Measurements from ENCODE around the gene ALOXE3. TPM values are rescaled to one million over a fixed set of nuclear protein-coding genes. Genes with fewer than 3 reads are reported as not detected.

The ALOXE3 gene
- total RNA-seq, 4 donors from 2014 or later, result not detected

GRCh38 chr17:8131844-8132441 lies 13.6 kb upstream of the ALOXE3 start:
- TF ChIP-seq, protein P1, sequence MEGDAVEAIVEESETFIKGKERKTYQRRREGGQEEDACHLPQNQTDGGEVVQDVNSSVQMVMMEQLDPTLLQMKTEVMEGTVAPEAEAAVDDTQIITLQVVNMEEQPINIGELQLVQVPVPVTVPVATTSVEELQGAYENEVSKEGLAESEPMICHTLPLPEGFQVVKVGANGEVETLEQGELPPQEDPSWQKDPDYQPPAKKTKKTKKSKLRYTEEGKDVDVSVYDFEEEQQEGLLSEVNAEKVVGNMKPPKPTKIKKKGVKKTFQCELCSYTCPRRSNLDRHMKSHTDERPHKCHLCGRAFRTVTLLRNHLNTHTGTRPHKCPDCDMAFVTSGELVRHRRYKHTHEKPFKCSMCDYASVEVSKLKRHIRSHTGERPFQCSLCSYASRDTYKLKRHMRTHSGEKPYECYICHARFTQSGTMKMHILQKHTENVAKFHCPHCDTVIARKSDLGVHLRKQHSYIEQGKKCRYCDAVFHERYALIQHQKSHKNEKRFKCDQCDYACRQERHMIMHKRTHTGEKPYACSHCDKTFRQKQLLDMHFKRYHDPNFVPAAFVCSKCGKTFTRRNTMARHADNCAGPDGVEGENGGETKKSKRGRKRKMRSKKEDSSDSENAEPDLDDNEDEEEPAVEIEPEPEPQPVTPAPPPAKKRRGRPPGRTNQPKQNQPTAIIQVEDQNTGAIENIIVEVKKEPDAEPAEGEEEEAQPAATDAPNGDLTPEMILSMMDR (IDR thresholded peaks at IDR 0.05; ENCODE audit: low read depth), result no peak

DNA sequence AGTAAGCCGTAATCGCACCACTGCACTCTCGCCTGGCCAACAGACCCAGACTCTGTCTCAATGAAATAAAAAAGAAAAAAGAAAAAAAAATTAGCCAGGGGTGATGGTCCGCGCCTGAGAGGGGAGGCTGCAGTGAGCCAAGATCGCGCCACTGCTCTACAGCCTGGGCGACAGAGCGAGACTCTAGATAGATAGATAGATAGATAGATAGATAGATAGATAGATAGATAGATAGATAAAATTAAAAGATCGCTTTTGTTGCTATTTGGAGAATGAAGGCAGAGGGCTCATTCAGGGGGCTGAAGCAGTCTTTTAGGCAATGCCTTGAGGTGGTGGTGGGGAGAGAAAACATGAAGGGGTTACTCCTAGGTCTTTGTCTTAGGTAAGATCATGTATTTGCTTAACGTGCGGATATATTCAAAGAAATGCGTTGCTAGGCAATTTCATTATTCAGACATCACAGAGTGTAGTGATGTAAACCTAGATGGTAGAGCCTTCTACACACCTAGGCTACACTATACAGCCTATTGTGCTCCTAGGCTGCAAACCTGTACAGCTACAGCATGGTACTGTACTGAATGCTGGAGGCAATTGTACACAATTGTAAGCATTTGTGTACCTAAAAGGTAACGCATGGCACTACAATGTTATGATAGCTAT lies 9.9 kb upstream of the ALOXE3 start:
- TF ChIP-seq, protein P1 (IDR thresholded peaks at IDR 0.05; ENCODE audit: low read depth), result no peak

DNA sequence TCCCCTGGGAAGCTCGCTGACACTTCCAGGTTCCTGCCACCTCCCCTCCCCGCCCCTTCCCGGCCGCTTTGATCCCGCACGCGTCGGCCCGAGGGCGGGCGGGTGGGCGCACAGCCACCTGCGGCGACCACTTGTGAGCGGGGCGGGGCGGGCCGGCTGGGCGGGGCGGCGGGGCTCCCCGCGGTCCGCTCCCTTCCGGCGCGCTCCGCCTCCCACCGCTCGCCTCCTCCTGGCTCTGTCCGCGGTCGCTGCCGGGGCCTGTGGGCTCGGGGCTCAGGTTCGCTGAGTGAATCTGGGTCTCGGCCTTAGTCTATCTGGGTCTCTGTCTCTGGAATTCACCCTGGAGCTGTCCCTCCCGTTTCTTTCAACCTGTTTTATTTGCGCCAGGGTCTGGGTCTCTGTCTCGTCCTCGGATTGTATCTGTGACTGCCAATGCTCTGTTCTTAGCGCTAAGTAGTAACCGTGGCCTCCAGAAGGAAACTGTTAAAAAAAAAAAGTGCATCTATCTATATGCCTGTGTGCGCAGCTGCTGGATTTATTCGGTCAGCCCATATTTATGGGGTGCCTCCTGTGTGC lies 8.3 kb upstream of the ALOXE3 start:
- TF ChIP-seq, protein P1 (IDR thresholded peaks at IDR 0.05; ENCODE audit: low read depth), result no peak

GRCh38 chr17:8125947-8126490 lies 7.7 kb upstream of the ALOXE3 start:
- TF ChIP-seq, protein P1 (IDR thresholded peaks at IDR 0.05; ENCODE audit: low read depth), result no peak

GRCh38 chr17:8125154-8125946 lies 7.0 kb upstream of the ALOXE3 start:
- TF ChIP-seq, protein P1 (IDR thresholded peaks at IDR 0.05; ENCODE audit: low read depth), result no peak

DNA sequence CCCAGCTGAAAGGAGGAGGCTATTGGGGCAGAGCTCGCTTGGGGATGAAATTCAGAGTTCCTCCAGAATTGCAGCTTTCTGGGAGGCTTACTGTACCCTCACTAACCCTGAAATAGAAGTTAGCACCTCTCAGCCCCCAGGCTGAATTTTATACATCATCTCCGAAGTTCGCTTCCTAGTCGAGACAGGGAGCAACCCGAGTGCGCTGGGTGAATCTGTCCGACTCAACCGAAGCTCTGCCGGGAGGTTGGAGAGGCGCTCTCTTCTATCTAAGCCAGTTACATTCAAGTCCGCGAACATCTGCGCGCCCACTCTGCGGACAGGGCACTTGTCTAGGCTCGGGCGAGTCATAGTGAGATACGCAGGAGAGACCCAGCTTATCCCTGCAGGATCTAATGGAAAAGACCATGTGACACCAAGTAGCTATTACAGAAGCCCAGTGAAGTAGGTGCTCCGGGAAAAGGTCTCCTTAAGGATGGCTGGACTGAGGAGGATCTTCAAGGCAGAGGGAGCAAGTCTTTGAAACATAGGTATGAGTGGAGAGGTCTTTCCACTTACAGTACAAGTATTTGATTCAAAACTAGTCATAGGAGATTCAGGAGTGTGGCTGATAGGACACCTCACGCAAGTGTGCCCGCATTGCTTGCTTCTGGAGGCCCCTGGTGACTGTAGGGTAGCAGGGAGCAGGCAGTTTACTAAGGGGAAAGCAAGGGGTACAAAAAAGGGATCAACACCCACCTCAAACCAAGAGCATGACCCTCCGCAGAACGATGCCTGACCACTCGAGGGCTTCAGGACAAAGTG lies 6.2 kb upstream of the ALOXE3 start:
- TF ChIP-seq, protein P1 (IDR thresholded peaks at IDR 0.05; ENCODE audit: low read depth), result no peak
